Sciatic nerve (tissue), 2 donors: ENCODE results near the gene CD58. TPM values are rescaled to one million over a fixed set of nuclear protein-coding genes. Genes with fewer than 3 reads are reported as not detected.
"Not testable (repeated sequence)": the region's sequence is repeated elsewhere in the genome, so short reads cannot be mapped to it uniquely, and the experiment has no call there.

Experiments used
- ATAC-seq: fragments of 200-7000 bp; cut with Tn5 transposase; one replicate; pipeline ENCODE4 v1.9.1; 2020; ENCODE audit warnings: mild to moderate bottlenecking, moderate library complexity
- DNase-seq: peaks from one replicate; pipeline ENCODE4 v3.0.0-alpha.2; 2020; ENCODE audit warnings: low spot score
- intact Hi-C: fragments of 100-400 bp; cut with DNase I; formaldehyde crosslinking; loops from one replicate; pipeline ENCODE4 v1.14.2; 2022
- total RNA-seq: library from RNA; stranded (reverse); fragmentation: NEBNext Ultra II Directional; extraction: Animal tissue kit (Norgen Biotek cat#: 25700); gene quantifications from one replicate; pipeline ENCODE4 v1.2.1, GENCODE V29; 2021
- donor health status: DM: no; HTN: no; CAD: no.
- donor health status: DM: no; HTN: no; CAD: no.

CD58 gene
- total RNA-seq, 1 donor from 2014 or later: 21.3 TPM

DNA sequence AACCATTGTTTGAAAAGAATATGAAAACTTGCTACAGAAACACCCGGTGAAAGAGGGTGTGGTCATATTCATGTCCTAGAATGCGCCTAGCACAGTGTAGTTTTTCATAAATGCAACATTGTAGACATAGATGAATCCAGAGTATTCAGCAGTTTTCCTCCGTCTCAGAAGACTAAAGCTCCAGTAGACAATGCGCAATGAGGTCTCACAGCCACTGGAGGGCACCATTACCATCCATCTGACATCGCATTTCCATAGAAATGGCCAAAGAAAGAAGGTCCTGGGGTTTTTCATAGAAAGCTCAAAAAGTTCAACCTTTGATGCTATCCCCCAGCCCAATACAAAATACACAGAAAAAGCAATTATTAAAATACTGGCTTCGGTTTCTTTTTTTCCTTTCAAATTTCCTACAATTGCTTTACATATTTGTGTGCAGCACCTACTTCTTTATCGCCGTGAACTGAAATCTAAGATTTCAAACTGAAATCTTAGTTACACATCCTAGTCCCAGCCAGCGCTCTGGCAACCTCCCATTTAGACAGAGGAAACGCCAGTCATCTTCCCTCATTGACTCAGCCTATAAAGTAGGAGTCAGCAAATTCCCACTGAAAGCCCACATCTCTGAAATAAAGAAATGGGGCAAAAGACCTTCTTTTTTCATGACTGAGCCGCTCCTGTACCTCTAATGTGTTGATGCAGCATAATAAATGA lies 3.9 kb upstream of the CD58 start:
- no peak for ATAC-seq
- DNase-seq: peak; percentile 73
- intact Hi-C loops: no loop called here

DNA sequence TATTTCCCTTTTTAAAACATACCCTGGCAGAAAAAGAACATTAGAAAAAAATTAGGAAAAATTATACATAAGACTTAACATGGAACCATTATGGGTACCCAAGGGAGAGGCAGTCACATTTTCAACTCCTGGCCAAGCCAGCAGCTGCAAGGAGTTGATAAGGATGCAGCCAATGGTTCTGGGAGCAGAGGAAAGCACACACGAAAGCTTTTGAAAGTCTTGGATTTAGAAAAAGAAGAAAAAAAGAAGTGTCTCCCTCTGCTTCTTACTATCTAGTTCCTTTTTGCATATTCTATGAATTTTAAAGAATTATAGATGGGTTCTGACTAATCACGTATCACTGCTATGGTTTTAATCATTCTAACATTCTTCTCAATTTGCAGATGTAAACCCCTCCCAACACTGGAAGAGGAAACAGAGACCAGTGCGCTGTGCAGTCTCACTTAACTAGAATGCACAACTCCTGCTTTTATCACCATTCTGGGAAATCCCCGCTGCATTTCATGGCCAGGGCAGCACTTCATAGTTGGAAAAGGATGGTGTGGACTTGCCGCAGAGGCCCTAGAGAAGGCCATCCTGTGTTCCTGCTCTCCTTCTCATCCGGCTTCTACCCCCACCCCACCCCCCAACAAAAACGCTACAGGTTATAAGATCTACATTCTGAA lies 2.7 kb upstream of the CD58 start:
- no peak for ATAC-seq
- intact Hi-C loops: no loop called here
- no peak for DNase-seq

DNA sequence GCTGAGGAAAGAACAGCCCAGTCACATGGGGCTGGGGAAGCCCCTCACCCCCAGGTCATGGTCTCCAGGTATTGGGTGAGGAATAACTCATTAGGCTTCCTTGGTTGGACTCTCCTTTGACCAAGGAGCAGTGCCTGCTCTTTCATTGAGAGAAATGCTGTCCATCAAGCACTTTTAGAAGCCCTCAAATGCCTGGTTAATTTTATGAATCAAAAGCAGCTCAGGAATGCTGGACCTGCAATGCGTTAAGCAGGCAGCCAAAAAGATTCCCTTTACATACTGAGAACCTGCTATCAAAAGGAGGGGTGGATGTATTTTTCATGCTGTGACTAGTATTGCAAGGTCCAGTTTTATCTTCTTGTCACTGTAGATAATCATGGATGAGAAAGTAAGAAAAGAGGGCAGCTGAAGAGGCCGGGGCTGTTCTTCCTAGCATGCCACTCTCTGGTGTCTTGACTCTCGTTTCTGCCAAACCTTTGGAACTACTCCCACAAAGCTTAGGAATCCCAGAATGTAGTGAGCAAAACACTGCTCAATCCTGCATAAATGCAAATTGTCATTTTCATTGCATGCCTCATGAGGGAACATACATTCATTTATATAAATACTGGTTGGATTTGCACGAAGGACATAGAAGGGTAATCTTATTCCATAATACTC lies 2.1 kb upstream of the CD58 start:
- intact Hi-C loops: no loop called here
- no peak for ATAC-seq
- no peak for DNase-seq

DNA sequence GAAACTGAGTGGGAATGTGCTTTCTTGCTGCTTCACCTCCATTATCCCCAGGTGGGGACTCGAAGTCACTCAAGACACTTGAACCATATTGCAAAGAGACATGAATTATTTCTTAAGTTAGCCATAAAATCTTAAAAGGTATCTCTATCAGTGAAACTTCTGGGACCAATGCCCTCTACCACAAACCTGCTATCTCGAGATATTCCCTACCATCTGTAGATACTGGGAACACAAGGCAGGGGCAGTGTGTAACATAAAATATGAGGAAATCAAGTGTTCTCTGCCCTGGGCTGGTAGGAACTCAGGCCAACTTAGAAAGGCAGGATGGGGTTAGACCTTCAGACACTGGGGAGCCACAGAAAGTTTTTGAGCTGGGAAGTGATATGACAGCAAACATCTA lies 1.3 kb upstream of the CD58 start:
- DNase-seq (no peak), ATAC-seq (no peak)
- intact Hi-C loops: no loop called here

DNA sequence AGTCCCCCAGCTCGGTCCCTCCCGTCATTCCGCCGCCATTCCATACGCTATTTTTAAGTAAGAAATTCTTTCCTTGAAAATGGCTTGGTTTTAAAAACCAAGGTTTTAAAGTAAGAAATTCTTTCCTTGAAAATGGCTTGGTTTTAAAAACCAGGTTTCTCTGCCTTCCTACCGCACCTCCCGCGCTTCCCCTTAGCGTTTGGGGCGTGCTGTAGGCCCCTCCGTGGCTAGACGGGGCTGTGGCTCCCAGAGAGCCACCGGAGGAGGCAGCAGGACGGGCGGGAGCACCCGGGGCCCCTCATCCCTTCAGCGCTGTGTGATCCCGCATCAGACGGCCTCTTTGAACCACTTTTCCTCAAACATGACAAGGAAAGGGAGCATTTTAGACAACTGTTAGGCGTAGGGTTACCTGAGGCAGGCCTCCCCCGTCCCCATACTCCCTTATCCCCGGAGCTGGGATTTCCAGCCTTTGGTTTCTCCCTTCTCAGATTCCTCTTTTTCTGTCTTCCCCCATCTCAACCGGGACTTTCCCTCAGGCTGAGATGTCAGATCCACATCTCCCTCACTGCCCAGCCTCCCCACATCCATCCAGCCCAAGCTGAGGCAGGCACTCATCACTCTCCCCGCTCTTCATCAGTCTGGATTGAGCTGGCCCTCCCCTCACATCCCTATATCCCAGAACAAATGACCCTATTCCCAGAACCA lies 541 bp upstream of the CD58 start:
- intact Hi-C loops: no loop called here
- ATAC-seq: peak; percentile 21
- DNase-seq: no peak

DNA sequence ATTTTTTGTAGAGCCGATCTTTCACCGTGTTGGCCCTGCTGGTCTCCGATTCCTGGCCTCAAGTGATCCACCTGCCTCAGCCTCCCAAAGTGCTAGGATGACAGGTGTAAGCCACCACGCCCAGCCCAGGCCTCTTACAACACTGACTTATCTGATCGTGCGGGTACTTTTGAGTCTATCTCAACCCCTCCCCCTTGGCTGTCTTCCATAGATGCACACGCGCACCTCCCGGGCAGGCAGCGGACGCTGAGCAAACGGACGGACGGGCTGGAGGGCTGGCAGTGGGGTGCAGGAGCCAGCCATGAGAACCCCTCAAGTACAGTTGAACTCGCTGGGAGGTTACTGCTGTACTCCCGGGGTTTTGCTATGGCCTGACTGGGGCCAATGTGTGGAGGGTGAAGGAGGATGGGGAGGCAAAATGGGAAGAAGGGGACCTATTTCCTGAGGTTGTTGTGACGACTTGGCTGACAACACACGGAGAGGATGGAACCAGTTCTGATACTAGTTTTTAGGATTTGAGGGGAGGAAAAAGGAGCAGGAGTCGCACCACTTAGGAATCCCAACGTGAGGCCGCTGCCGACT lies 959 bp downstream of the CD58 start:
- DNase-seq (peak; percentile 64), ATAC-seq (peak; percentile 7)
- intact Hi-C loops: no loop called here

DNA sequence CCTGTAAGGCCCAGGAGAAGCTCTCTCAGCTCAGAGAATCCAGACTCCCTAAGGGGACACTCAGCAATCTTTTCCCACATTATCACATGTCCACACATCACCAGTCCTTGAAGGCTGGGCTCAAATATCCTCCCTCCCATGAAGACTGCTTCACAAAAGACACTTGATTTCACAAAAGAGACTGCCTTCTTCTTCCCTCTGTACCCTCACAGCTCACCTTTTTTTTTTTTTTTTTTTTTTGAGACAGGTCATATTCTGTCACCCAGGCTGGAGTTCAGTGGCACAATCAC lies 1.5 kb downstream of the CD58 start:
- ATAC-seq (no peak), DNase-seq (no peak)
- intact Hi-C loops: no loop called here

DNA sequence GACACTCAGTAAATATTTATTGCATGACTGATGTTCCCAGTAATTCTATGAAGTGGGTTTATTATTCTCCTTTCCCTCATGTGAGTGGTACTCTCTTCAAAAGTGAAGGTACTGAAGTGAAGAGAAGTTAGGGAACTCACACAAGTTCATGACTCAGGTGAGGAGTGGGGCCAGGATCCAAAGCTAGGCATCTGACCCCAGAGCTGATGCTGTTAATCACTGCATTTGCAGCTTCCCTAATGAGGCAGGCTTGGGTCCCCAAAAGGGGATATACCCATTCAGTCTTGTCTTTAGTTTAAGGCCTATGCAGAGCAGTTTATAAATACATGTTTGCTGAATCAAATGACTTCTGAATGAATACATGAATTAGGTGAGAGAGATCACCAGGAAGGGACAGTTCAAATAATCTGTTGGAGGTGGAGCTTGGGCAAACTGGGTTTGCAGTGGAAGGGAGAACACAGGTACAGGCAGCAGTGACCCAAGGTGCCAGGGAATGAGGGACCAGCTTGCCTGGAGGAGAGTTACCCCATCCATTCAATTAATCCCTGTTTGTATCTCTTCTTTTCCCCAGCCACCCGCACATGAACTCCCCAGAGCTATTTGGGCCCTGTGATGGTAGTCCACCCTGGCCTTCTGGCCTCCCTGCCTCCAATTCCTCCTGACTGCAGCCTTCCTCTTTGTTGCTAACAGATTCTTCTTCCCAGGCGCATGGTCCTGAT lies 2.0 kb downstream of the CD58 start:
- no peak for ATAC-seq

DNA sequence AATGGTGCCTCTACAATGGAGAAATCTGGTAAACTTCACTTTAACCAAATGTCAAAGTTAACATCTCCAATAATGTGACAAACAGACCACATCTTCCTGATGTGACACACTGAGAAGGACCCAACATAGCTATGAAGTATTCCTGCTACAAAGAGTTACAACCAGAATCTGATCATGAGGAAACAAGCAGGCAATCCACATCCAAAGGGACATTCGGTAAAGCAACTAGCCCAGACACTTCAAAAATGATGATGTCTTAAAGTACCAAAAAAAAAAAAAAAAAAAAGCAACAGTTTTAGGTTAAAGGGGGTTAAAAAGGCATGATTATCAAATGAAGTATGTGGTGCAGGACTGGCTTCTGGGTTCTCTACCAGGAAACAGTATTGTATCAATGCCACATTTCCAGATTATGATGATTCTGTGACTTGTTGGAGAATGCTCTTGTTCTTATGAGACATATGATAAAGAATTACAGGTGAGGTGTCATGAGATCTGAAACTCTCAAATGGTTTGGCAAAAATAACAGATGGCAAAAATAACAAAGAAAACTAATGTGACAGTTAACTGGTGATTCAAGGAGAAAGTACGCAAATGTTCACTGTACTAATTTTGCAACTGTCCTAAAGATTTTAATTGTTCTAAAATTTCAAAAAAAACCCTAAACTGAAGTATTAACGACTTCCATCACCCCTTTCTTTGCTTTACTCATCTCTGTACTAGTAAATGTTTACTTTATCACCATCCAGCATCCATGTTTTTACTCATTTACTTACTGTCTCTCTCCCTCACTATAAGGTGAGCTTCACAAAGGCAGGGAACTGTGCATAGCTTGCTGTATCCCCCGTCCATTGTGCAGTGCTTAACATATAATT lies 2.8 kb downstream of the CD58 start:
- ATAC-seq (no peak), DNase-seq (no peak)
- intact Hi-C loops: no loop called here

More for the DNA sequence above, 2.0 kb downstream of the CD58 start:
- intact Hi-C loops: no loop called here
- no peak for DNase-seq

DNA sequence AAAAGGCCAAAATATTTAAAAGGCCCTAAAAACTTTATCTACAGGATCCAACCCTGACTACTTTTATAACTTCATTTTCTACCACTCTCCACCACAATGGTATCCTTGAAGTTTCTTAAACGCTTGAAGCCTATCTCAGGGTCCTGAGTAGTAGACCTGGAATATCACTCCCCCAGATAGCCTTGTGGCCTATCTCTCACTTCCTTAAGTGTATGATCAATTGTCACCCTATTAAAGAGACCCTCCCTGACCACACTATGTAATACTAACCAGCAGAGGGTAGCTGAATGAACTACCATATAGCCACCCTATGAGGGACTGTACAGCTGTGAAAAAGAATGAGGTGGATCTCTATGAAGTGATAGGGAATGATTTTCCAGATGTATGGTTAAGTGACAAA lies 5.6 kb downstream of the CD58 start:
- intact Hi-C loops: no loop called here
- ATAC-seq: no peak
- DNase-seq: no peak

DNA sequence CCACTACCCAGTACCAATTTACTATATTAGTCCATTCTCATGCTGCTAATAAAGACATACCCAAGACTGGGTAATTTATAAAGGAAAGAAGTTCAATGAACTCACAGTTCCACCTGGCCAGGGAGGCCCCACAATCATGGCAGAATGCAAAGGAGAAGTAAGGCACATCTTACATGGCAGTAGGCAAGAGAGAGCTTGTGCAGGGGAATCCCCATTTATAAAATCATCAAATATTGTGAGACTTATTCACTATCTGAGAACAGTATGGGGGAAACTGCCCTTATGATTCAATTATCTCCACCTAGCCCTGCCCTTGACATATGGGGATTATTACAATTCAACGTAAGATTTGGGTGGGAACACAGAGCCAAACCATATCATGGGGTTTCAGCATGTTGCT lies 6.4 kb downstream of the CD58 start:
- intact Hi-C loops: no loop called here
- no peak for DNase-seq
- no peak for ATAC-seq

DNA sequence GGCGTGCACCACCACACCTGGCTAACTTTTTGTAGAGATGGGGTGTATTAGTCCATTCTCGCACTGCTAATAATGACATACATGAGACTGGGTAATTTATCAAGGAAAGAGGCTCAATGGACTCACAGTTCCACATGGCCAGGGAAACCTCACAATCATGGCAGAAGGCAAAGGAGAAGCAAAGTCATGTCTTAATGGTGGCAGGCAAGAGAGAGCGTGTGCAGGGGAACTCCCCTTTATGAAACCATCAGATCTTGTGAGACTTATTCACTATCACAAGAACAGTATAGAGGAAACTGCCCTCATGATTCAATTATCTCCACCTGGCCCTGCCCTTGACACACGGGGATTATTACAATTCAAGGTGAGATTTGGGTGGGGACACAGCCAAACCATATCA lies 8.4 kb downstream of the CD58 start:
- DNase-seq, ATAC-seq, intact Hi-C loops: not testable (repeated sequence)

DNA sequence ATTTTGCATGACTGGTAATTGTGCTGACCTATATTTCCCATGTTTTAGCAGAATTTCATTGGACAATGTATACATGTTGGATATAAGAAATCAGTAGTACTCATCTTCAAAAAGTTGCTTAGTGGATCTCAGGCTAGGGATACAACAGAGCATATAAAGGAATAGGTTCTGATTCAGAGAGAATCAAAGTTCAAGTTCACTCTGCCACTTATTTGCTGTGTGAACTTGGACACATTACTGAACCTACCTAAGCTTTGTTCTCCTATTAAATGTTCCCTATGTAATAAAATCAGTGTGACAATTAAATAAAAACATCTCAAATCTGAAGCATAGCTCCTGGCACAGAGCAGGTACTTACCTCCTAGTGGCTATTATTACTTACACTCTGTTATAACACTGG lies 9.3 kb downstream of the CD58 start:
- intact Hi-C loops: no loop called here
- no peak for ATAC-seq
- DNase-seq: no peak

DNA sequence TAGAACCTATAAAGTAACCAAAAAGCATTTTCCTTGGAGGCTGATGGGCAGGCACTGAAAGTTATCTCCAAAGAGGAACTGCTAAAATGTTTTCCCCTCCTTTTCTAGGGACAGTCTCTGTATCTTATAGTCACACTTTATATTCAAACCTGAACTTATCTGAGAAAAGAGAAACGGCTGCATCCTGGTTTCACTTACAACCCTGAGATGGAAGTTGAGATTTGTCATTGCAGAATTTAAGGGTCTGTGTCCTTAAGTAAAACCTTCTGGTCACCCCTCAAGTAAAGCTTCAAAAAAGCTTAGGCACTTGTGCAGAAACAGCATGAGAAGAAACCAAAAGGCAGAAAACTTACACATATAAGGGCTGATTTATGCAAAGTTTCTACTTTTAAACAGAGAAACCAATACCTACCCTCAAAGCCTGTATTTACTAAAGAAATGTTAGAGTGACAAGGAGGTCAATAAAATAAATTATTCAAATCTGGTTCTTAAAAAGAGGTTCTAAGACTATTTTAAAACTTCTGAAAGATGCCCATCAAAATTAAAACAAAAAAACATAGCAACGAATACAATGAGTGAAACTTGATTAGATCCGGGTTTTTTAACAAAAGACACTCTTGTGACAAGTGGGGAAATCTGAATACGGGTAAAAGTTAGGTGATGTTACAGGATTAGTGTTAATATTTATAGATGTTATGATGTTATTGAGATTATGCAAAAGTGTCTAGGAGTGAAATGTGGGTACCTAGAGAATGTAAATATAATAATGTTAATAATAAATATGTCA lies 9.9 kb downstream of the CD58 start:
- intact Hi-C loops: no loop called here
- DNase-seq (no peak), ATAC-seq (no peak)

DNA sequence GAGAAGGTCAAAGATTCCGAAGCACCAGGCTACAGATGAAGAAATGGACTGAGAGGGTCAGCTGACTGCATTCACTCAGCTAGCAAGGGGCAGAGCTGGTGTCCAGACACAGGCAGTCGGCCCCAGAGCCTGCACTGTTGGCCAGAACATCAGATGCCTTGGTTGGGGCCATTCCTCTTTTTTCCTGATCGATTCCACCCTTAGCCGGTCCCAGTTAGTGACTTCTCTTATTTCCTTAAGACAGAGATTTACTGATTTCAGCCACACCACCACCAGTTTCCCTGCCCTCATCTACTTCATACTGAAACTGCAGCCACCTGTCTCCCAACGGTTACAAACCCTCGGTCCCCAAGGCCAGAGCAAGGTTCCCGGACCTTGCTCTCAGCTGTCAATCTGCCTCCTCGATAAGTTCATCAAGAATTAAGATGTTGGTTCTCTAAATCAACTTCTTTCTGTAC lies 11.5 kb downstream of the CD58 start:
- DNase-seq: no peak
- intact Hi-C loops: no loop called here
- no peak for ATAC-seq

DNA sequence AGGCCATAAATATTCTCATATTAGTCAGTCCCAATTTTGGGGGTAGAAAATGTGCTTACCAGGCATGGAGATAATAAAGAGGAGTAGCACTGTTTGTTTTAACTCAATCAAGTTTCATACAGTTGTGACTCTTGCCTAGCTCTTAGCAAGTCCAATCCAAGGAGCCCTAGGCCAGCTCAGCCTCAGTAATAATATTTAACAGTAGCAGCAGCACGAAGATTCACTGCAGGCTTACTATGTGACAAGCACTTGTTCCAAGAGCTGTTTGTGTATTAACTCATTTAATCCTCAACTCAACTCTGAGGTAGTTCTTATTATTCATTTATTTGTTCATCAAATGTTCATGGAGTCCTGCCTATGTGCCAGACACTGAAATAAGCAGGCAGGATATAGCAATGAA lies 12.3 kb downstream of the CD58 start:
- intact Hi-C loops: no loop called here
- no peak for DNase-seq
- no peak for ATAC-seq

DNA sequence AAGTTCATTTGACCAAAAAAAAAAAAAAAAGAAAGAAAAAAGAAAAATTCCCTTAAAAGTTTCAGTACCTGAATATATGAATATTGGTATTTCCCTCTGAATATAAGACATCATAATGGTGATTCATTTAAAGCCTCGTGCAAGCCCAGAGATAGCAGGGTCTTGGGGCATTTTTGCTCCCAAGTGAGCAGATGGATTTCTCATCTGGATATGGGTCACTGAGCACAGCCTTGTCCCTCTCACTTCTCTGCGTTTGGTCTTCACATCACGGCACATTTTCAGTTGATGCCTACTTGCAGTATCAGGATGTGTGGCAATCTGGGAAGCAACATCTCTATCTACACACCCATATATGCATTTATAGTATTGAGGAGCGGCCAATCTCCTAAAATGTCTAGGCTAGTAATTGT lies 12.7 kb downstream of the CD58 start:
- intact Hi-C loops: no loop called here
- DNase-seq (no peak), ATAC-seq (no peak)
